DND-41 (cell line): Measurements from ENCODE around the gene ENKD1.
"Not testable (repeated sequence)": the region's sequence is repeated elsewhere in the genome, so short reads cannot be mapped to it uniquely, and the experiment has no call there.

ENCODE experiments used
- ATAC-seq: fragments of 200-7000 bp; cut with Tn5 transposase; 3 replicates; pipeline ENCODE4 v1.9.1; 2021; ENCODE audit warnings: low read depth; ENCODE audit not compliant: insufficient read depth
- DNase-seq: peaks from one replicate; pipeline ENCODE4 v3.0.0-alpha.2; 2020
- H2AFZ ChIP-seq: 2 replicates; pipeline ENCODE4 v1.6.0; 2012; ENCODE audit warnings: low read depth, low read length
- H3K27ac ChIP-seq: 2 replicates; pipeline ENCODE4 v1.5.1; 2012; ENCODE audit warnings: low read length, inconsistent platforms
- H3K27me3 ChIP-seq: fragments of 200-600 bp; sonication (generic); 2 replicates; pipeline ENCODE4 v1.6.0; 2012; ENCODE audit warnings: low read length, mild to moderate bottlenecking, inconsistent platforms; ENCODE audit not compliant: insufficient read depth, poor library complexity
- H3K36me3 ChIP-seq: 2 replicates; pipeline ENCODE4 v1.5.1; 2012; ENCODE audit warnings: low read length, inconsistent platforms; ENCODE audit not compliant: insufficient read depth
- H3K4me1 ChIP-seq: 2 replicates; pipeline ENCODE4 v1.5.1; 2012; ENCODE audit warnings: mild to moderate bottlenecking, low read length; ENCODE audit not compliant: insufficient read depth
- H3K4me2 ChIP-seq: 2 replicates; pipeline ENCODE4 v1.6.0; 2012; ENCODE audit warnings: mild to moderate bottlenecking, moderate library complexity, low read length, inconsistent platforms; ENCODE audit not compliant: insufficient read depth
- H3K4me3 ChIP-seq, 2 experiments: fragments of 200-600 bp in 1 of 2; shearing (Covaris generic) in 1 of 2; 2 replicates each; pipeline ENCODE4 v1.5.1; 2012 to 2016; ENCODE audit warnings: inconsistent platforms in 2 of 2, low read length in 2 of 2, mild to moderate bottlenecking in 2 of 2, low read depth in 1 of 2, moderate library complexity in 1 of 2
- H3K79me2 ChIP-seq: 2 replicates; pipeline ENCODE4 v1.6.0; 2012; ENCODE audit warnings: low read length, inconsistent platforms; ENCODE audit not compliant: insufficient read depth
- H3K9ac ChIP-seq: 2 replicates; pipeline ENCODE4 v1.6.0; 2012; ENCODE audit warnings: low read depth, mild to moderate bottlenecking, inconsistent platforms, low read length, moderate library complexity
- H3K9me3 ChIP-seq: 2 replicates; pipeline ENCODE4 v1.5.1; 2012; ENCODE audit warnings: low read length, moderate library complexity, mild to moderate bottlenecking, inconsistent platforms; ENCODE audit not compliant: insufficient read depth, severe bottlenecking
- H4K20me1 ChIP-seq: 2 replicates; pipeline ENCODE4 v1.6.0; 2012; ENCODE audit warnings: low read length; ENCODE audit not compliant: insufficient read depth
- EZH2 ChIP-seq: IDR thresholded peaks from 3 replicates; pipeline ENCODE4 v1.6.1; 2012; ENCODE audit warnings: borderline replicate concordance, low read depth, mild to moderate bottlenecking, moderate library complexity, low read length, inconsistent platforms; ENCODE audit not compliant: severe bottlenecking
- TF ChIP-seq, protein P1 (sequence below): IDR thresholded peaks from 2 replicates; pipeline ENCODE4 v1.5.1; 2012; ENCODE audit warnings: borderline replicate concordance, low read length, moderate library complexity, mild to moderate bottlenecking; ENCODE audit not compliant: poor library complexity, severe bottlenecking; ENCODE audit errors: extremely low read depth

ENKD1 gene

DNA sequence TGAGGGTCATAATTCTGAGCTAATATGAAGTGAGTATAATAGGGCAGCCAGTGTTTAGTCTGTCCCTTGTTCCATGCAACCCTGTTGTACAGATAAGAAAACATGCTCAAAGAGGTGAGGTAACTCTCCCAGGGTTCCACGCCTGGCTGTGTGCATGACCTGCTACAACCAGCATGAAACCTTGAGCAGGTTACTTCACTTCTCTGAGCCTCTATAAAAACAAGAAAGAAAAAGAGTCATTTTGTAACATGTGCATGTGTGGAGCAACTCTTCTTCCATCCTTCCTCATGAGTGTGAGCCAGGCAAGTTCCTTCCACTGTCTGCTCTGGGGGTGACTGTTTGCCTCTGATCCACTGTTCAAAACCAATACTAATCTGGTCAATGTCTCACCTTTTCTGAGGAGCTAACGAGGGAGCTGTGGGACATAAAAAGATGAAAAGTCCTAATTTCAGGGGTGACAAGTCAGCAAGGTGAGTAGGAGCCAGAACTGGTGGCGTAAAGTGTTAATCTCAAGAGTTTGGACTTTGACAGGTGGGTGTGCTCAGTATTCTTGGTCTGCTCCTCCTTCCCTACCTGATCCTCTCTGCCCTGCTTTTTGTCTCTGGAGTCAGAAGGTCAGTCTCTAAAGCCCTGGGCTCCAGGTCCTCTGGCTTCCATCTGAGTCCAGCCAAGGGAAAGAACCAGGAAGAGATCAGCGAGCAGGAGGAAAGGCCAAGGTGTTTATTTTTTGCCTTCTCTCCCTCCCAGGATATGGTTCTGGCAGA, 31.1 kb upstream of the ENKD1 start:
- DNase-seq (no peak), ATAC-seq (no peak)
- H3K36me3 ChIP-seq, result peaks cover 3% of the 10 kb centered on the region
- H3K9me3 ChIP-seq, result no peaks in the 10 kb centered on the region
- no peak overlapping the region for H2AFZ ChIP-seq
- TF ChIP-seq, protein P1, sequence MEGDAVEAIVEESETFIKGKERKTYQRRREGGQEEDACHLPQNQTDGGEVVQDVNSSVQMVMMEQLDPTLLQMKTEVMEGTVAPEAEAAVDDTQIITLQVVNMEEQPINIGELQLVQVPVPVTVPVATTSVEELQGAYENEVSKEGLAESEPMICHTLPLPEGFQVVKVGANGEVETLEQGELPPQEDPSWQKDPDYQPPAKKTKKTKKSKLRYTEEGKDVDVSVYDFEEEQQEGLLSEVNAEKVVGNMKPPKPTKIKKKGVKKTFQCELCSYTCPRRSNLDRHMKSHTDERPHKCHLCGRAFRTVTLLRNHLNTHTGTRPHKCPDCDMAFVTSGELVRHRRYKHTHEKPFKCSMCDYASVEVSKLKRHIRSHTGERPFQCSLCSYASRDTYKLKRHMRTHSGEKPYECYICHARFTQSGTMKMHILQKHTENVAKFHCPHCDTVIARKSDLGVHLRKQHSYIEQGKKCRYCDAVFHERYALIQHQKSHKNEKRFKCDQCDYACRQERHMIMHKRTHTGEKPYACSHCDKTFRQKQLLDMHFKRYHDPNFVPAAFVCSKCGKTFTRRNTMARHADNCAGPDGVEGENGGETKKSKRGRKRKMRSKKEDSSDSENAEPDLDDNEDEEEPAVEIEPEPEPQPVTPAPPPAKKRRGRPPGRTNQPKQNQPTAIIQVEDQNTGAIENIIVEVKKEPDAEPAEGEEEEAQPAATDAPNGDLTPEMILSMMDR, result no peak
- no peak for TF ChIP-seq EZH2
- peaks cover 32% of the 10 kb centered on the region; the same call in 1 of the 2 replicates for H3K79me2 ChIP-seq
- peaks cover 5% of the 10 kb centered on the region for H4K20me1 ChIP-seq
- H3K9ac ChIP-seq, result no peak overlapping the region
- H3K4me3 ChIP-seq, result no peak overlapping the region
- H3K27ac ChIP-seq, result no peak overlapping the region
- no peaks in the 10 kb centered on the region for H3K4me1 ChIP-seq
- no peaks in the 10 kb centered on the region for H3K27me3 ChIP-seq
- H3K4me2 ChIP-seq, result no peak overlapping the region

DNA sequence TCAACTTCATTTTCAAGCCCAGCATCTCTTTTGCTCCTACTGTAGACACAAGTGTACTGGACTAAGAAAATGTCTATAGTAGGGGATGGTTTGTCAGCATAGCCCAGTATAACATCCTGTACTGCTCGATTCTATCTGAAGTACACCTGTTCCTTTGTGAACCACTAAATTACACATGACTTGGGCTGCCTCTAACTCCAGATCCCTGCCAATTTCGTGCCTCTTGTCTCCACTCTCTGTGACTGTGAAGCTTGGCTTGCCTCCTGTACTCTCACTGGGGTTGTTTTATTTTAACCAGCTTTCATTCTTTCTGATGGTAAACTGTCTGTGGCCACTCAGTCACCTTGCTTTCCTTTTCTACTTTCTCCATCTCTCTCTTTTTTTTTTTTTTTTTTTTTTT, 28.1 kb upstream of the ENKD1 start:
- Histone ChIP-seq H2AFZ (no peak overlapping the region), H3K9ac (no peak overlapping the region), H4K20me1 (peaks cover 5% of the 10 kb centered on the region), H3K27ac (no peak overlapping the region), H3K36me3 (peaks cover 3% of the 10 kb centered on the region), H3K4me2 (no peak overlapping the region), H3K79me2 (peaks cover 41% of the 10 kb centered on the region; the same call in 1 of the 2 replicates), H3K4me3 (no peak overlapping the region), H3K27me3 (no peaks in the 10 kb centered on the region), H3K9me3 (no peaks in the 10 kb centered on the region), H3K4me1 (no peaks in the 10 kb centered on the region)
- TF ChIP-seq EZH2, result no peak
- TF ChIP-seq, protein P1, result no peak
- DNase-seq (no peak), ATAC-seq (no peak)

DNA sequence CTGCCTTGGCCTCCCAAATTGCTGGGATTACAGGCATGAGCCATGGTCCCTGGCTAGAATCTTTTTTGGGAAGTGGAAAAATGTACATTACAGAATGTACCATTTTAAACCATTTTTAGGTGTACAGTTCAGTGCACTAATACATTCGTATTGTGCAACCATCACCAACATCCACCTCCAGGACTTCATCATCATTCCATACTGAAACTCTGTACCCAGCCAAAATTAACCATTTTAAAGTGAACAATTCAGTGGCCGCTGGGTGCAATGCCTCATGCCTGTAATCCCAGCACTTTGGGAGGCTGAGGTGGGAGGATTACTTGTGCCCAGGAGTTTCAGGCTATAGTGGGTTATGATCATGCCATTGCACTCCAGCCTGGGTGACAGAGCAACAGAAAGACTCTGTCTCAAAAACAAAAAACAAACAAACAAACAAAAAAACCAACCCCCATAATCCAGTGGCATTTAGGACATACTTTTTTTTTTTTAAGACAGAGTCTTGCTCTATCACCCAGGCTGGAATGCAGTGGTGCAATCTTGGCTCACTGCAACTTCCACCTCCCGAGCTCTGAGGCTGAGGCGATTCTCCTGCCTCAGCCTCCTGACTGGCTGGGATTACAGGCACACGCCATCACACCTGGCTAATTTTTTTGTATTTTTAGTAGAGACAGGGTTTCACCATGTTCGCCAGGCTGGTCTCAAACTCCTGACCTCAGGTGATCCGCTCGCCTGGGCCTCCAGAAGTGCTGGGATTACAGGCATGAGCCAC, 27.2 kb upstream of the ENKD1 start:
- H3K36me3 ChIP-seq, DNase-seq: not testable (repeated sequence)

DNA sequence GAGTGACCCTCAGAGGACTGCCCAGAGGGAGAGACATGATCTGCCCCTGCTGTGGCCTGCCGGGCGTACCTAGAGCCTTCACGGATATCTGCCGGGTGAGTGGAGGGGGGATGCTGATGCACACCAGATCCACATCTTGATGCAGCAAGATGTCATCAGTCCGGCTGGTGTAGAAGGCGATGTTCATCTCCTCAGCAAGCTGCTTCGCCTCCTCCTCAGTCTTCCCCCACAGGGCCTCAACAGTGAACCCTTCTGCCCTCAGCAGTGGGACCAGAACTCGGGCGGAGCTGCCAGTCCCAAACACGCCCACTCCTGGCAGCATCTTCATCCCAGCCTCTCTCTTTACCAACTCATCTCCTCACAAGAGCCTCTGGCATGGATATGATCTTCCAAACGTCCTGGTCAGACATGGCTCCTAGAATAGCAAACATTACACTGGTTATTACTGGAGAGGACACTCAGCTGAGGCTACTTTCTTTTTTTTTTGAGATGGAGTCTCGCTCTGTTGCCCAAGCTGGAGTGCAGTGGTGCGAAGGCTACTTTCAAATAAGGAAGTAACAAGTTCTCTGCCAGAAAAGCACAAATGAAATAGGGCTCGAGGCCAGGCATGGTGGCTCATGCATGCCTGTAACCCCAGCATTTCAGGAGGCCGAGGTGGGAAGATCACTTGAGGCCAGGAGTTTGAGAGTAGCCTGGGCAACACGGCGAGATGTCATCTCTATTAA, 19.0 kb upstream of the ENKD1 start:
- H3K9me3 ChIP-seq, result no peaks in the 10 kb centered on the region
- H3K4me2 ChIP-seq, result no peak overlapping the region
- peaks cover 32% of the 10 kb centered on the region for H3K36me3 ChIP-seq
- H4K20me1 ChIP-seq, result no peaks in the 10 kb centered on the region
- no peak overlapping the region for H3K27ac ChIP-seq
- H3K27me3 ChIP-seq, result no peaks in the 10 kb centered on the region
- TF ChIP-seq, protein P1, result no peak
- TF ChIP-seq EZH2, result no peak
- H3K4me1 ChIP-seq, result no peaks in the 10 kb centered on the region
- H3K79me2 ChIP-seq, result peaks cover 11% of the 10 kb centered on the region; the same call in 1 of the 2 replicates
- no peak overlapping the region for H3K4me3 ChIP-seq
- DNase-seq, result no peak
- H3K9ac ChIP-seq, result no peak overlapping the region
- no peak for ATAC-seq
- no peak overlapping the region for H2AFZ ChIP-seq

More for the DNA sequence above, 27.2 kb upstream of the ENKD1 start:
- H3K27ac ChIP-seq, H3K4me1 ChIP-seq, ATAC-seq, H3K4me3 ChIP-seq, H3K27me3 ChIP-seq, H2AFZ ChIP-seq, H3K9ac ChIP-seq, H4K20me1 ChIP-seq, H3K4me2 ChIP-seq, H3K9me3 ChIP-seq: not testable (repeated sequence)
- H3K79me2 ChIP-seq, result peaks cover 33% of the 10 kb centered on the region; the same call in 1 of the 2 replicates
